Activated CD4-positive, alpha-beta T cell treated with anti-CD3 and anti-CD28 coated beads, Interleukin-2, Interleukin-6, amounts not matched to agents 100 ng/mL and 50 ng/mL, durations not matched to agents 16 hours and 8 hours (primary cell): Measurements from ENCODE around the gene LYST.

ENCODE experiments used
- DNase-seq: peaks from one replicate; pipeline ENCODE4 v3.0.0-alpha.2; 2020

Gene LYST

DNA sequence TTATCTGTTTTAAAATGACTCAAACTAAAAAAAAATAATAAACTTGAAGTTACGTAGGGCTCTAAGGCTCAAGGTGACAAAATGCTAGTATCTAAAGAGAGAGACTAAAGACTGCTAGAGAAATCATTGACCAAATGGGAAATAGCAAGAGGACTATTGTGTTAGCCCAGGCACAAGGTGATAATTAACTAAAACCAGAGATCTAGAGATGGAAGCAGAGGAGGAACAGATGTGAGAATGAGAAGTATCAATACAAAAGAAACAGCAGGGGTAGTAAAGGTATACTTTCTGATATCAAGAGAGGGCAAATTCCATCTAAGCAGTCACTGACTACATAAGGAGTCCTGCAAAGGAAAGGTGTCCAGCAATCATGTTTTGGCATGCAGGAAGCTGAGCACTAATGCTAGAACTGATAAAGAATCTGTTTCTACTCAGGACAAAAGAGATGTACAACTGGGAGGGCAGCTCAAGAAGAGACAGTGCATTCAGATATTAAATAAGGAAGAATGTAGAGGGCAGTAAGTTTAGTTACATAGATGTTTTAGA, 116.9 kb downstream of the LYST start:
- no peak for DNase-seq

DNA sequence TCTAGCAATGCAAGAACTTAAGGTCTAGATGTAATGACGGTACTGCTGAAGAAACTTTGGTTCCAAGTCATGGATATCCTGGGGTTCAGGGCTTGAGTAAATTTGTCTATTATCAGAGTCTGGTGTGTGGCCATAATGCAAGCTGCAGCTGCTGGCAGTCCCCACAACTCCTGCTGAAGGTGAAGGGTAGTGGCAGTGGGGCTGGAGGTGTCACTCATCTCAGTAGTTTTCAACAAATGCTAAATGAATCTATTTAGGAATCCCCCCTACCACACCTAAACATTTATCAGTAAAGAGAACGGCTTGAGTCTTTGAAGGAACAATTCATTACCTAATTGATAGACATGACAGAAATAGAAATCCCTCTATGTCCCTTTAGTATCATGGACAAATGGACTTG, 118.0 kb downstream of the LYST start:
- no peak for DNase-seq

DNA sequence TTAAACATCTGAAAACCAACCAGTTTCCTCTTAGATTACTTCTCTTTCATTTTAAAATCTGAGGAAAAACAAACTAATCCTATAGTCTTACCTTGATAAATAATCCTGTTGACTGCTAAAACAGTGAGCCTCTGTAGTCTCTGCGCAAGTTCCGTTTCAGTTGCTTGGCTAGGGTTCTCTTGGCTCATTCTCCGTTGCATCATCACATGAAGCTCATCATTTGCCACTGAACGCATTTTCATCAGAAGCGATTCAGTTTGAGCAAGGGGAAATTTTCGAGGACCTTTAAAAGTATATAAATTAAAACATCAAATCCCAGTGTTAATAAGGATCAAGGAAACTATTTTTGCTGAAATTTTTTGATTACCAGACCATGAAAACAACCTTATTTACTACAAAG, 120.5 kb downstream of the LYST start:
- no peak for DNase-seq

DNA sequence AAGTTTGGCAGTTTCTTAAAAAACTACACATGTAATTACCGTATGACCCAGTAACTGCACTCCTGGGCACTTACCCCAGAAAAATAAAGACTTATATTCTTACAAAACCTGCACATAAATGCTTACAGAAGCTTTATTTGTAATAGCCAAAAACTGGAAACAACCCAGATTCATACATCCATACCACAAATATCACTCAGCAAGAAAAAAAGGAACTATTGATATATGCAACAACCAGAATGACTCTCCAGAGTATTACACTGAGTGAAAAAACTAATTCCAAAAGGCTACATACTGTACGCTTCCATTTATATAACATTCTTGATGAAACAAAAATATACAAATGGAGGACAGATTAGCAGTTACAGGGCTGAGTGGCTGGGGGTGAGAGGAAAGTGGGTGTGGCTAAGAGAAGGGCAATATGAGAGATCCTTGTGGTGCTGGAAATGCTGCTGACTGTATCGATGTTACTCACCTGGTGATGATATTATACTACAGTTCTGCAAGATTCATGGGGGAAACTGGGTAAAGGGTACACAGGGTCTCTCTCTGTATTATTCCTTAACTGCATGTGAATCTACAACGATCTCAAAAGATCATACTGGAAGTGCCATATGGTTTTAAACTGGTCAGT, 121.1 kb downstream of the LYST start:
- DNase-seq = no peak

DNA sequence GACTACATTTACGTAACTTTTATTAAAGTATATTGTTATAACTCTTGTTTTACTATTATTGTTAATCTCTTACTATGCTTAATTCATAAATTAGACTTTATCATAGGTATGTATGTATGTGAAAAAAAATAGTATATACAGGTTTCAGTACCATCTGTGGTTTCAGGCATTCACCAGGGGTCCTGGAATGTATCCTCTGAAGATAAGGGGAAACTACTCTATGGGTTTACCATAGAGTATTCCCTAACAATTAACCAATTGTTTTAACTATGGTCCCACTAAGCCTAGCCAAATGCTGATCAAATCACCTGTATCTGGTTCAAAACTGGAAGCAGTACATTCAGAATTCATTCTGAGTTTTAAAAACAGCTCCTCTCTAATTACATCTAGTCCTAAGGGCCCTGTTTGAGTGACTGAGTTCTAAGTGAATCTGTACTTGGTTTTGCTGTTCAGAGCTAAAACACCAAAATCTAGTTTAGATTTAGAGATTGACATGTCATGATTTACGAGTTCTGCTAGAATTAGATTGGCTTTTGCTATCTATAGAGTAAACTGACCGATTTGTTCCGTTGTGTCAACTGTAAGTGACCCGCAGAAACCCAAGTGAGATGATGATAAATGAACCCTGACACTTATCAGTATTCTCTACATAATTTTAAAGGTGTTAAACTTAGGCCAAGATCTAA, 123.6 kb downstream of the LYST start:
- no peak for DNase-seq

DNA sequence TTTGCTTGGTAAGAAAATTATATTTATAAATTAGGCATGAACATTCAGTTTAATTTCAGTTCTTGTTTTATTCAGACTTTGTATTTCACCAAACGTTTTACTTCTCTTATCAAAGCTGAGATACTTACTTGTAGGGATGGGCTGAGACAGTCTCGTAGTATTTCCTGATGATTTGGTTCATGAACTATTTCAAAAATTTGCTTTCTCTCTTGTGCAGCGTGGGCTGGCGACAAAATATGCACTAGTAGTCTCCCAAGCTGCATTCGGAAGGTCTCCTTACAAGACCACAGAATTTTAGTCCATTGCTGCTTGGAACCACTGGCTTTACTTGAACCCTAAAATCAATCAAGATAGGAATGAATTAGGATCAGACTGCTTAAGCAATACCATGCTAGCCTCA, 125.4 kb downstream of the LYST start:
- DNase-seq = no peak

DNA sequence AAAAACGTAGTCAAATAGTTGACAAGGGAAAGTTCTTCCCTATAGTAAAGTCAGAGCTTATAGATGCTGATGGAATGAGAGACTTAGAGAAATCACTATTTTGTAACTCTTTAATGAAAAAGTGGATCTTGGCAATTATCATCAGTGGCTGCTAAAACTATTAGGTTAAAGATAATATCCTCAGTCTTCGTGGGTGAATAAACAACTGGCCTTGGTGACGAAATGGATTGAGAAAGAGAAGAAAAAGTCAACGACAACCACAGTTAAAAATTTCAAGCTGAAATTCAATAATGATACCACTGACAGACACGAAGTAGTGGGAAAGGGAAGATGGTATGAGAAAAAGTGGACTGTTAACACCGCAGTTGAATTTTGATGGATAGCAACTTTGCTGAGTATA, 127.1 kb downstream of the LYST start:
- DNase-seq = no peak

DNA sequence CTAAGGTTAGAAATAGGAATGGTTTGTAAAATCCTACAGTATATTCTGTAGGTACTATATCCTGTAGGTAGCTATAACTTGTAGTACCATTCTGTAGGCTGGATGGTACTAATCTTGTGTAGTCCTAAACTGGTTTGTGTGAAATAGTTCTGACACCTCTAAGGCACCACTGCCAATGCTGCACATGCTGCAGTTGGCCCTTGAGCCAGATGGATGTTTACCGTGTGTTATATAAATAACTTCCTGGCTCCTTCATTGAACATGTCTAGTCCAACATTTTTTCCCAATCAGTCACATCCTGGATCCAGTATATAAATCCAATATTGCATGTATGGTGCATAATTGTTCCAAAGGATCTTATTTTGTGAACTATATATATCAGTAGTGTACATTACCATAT, 127.6 kb downstream of the LYST start:
- no peak for DNase-seq

DNA sequence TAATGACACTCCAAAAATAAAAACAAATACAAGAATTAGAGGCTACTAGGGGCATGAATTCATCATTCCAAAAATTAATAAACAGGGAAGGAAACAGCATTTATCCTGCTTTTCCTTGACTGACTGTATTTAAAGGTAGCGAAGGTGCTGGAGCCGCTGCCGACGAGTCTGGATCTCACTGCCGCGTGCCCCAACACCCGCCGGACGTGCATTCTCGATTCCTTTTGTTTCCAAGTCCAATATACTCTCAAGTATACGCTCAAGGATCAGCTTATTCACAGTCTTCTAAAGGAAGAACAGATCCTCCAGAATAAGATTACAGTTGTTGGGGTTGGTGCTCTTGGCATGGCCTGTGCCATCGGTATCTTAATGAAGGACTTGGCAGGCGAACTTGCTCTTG, 129.0 kb downstream of the LYST start:
- no peak for DNase-seq

DNA sequence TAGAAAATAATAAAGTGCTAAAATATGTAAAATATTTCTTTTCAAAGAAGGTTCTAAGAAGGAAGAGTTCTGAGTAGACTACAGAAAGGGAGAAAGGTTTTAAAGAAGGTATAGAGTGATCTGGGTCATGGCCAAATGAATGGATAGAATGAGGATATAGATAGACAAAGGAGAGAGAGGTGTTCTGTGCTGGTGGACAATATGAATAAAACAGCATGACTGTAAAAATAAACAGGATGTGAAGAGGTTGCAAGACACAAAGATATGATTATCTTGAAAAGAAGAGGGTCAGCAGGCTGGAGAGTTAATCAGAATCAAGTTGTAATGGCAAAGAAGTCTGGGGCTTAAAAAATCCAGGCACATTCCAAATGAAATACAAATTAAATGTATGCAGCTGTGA, 130.4 kb downstream of the LYST start:
- no peak for DNase-seq

DNA sequence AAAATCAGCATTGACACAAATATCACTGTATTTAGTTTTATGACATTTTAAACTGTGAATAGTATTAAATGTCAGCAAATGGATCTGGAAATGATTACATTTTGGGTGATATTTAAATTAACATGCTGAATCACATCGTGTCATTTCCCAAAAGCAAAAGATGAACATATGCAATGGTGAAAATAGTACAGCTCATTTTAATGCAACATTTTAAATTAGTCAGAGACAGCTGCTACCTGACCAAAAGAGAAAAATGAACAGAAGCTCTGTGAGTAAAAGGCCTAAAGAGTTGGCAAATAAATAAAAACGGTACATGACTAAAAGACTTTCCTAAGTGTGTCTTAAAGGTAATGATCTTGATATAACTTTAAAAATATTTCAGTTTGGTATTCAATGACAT, 131.1 kb downstream of the LYST start:
- no peak for DNase-seq

DNA sequence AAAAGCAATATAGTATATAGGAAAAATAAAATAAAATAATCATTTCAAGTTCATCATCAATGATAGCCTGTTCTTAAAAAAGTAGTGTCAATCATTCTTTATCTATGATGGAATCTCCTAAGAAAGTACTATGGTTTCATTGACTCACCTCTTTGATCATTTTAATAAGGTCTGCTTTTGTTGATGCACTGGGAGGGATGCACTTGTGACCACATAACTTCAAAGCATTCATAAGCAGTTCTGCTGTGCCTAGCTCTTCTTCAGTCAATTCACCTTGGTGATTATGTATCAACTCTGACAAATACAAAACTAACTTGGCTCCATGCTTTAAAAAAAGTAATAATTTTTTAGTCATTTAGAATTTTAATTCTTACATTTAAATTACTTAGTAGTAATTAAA, 132.4 kb downstream of the LYST start:
- no peak for DNase-seq

DNA sequence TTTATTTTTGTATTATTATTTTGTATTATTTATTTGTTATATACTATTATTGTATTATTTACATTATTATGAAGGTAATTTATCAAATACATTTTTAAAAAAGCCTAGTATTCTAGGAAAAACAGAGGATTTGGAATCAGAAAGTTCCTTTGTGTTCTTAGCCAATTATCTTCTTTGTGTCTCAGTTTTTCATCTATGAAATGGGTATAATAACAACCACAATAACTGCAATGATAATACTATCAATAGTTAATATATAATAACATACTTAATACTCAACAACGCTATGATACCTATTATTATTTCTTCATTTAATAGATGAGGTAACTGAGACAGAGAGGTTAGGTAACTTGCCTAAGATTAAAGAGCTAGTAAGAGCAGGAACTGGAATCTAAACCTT, 136.7 kb downstream of the LYST start:
- DNase-seq = no peak

DNA sequence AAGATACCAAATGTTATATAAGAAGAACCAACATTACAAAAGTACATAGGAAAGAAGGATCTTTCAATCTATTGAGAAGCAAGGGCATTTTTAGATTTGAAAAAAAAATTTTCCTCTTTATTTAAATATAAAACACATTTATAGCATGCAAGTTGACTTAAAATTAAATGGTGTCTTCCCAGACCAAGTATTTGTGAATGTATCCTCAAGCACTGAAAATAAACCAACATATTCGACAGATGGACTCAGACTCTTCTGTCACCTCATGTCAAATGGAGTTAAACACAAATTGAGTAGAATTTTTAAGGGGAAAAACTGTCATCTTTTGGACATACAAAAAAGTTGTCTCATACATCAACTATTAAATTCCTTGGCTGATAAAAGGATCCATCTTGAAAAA, 140.1 kb downstream of the LYST start:
- DNase-seq = no peak

DNA sequence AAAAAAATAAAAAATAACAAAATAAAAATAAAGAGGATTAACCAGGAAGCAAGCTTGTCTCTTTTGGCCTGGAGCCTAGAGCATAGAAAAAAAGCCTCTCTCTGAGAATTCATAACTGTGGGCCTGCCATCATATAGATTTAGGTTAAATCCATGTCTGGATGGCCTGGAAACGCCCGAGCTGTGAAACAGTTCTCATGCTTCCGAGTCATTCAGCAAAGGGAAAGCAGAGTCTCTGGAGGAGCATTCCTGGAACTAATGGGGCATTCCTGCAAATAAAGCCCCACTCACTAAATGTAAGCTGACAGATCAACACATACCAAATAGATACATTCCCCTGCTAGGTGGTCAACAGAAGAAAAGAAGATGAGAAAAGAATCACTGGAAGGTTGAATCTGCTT, 141.3 kb downstream of the LYST start:
- DNase-seq = no peak

DNA sequence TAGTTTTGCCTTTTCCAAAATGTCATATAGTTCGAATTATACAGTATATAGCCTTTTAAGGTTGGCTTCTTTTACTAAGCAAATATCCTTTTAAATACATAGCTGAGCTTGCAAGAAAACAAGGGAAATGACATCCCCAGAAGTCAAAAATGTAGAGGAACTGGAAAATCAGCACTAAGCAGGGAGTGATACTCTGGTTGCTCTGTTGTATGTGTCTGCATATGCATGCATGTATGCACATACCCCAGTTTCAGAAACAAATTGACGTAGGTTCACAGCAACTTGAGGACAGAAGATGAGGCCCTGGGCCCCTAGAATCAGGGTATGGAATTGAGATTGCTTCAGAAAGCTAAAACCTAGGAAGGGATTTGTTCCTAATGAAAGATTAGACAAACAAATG, 142.0 kb downstream of the LYST start:
- no peak for DNase-seq

DNA sequence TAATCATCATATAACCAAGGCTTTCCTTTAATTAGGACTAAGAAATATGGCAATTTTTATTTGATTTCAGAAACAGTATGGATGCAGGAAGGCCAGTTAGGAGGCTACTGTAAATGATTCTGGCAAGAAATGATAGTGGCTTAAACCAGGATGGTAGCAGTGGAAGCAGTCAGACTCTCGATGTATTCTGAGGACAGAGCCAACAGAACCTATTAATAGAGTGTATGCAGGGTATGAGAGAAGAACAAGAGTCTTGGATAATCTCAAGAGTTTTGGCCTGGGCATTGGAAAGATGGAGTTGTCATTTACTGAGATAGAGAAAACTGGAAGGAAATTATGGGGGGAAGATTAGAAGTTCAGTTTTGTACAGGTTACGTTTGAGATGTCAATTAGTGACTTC, 143.8 kb downstream of the LYST start:
- DNase-seq = no peak

DNA sequence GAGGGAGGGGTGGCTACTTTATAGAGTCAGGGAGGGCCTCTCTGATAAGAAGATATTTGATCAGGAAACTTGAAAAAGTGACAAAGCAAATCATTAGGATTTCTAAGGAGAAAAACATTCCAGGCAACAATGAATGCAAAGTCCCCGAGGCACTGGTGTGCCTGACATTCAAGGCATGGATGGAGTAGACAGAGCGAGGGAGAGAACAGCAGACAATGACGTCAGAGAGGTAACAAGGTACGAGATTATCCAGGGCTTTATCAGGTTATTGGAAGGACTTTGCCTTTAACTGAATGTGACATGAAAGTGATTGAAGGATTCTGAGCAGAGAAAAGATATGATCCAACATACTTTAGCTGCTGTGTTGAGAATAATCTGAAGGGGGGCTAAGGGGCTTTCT, 144.7 kb downstream of the LYST start:
- DNase-seq = no peak

DNA sequence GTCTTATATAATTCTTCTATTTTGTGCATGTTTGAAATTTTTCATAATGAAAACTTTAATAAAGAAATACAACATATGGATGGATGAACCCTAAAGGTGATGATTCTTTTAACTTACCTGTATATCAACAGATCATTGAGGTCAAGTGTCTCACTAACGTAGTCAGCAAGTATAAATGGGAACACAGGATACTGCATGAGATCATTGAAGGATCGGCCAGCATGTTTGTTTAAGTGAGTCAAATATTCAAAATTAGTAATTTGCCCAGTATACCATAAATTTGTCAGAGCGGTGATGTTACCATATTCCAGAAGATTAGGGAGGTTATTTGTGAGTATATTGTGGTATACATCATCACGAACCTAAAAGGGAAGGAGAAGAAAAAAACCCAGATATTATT, 146.2 kb downstream of the LYST start:
- DNase-seq = no peak

DNA sequence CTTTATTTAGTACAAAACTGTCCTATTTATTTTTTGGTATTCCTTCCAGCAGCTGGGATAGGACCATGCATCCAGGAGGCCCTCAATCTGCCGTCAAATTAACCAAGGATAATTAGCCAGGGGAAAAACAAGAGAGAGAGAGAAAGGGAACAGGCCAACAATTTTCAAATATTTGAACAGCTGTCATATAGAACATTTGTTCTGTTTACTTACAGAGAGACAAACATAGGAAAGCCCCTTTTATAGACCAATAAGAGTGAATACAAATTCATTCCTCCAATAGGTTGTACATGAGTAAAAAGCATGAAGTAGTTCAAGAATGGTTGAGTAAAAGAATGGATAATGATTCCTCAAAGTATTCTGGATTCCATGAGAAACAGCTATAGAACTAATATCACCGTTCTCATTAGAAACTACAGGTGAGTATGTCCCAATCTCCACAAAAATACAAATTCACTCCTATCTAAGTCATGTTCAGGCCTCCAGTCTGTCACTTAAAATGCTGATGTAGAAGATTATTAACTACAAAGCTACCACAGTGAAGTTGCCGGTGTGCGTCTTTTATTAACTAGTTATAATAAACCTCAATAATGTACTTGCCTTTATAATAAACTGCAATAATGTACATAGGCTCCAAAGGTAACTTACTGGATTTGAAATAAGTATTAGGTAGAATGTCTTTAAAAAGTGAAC, 152.4 kb downstream of the LYST start:
- no peak for DNase-seq

DNA sequence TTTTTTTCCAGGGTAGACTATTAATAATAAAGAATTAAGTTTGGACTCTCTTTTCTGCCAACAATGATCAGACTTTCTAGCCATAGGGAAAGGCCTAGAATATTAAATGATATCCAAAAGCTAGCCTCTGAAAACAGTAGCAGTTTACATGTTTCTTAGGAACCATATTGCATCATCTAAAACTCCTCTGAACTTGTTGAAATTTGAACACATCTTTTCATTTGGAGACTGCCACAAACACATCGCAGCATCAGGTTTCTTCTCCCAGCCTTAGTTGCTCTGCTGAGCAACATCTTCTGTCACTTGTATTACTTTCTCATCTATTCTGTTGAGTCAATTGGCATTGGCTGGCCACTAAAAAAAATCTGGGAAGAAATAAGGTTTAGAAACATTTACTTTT, 153.9 kb downstream of the LYST start:
- DNase-seq = no peak

DNA sequence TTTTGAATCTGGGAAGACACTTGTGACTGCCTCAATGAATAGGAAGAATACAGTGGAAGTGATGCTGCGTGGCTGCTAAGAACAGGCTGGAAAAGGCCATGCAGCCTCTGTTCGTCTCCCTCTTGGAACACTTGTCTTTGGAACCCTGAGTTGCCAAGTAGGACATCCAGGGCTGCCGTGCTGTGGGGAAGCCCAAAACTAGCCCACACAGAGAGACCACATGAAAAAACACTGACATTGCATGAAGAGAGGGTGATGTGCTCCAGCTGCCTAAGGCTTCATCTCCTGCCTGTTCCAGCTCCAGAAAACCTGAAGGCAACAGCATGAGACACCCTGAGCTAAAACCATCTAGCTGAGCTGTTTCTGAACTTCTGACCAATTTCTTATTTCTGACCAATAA, 156.0 kb downstream of the LYST start:
- no peak for DNase-seq

DNA sequence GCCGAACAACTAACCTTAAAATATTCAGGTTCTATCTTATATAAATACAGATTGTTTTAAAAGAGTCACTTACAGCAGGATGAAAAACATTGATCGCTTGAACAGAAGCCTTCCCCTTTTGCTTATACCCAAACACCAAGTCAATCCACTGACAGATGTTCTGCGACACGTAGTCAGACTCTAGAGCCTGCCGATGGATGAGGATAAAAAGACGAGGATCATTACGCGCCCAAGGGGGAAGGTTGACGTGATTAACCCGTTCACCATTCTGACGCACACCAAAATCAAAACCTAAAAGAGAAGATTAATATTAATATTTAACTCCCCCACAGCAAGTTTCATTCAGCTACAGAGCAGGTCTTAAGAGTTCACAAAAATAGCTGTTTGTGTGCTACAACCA, 157.7 kb downstream of the LYST start:
- DNase-seq = no peak

DNA sequence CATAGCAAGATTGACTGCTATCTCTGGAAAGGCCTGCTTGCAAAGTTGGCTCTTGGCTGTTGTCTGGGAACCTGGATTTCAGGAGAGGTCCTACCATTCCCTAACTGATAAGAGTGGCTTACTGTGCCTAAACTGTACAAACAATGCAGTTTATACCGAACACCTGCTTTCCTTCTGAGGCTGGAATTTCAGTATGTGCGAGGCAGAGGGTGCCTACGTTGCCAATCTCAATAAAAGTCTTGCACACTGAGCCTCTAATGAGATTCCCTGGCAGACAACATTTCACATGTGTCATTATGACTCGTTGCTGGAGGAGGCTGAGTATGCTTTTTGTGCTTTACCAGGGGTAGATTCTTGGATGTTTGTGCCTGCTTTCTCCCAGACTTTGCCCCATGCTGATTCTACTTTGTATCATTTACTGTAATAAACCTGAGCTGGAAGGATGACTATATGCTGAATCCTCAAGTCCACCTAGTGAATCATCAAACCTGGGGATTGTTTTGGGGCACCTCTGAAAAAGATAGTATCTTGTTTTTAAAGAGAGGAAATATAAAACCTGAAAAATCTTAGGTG, 158.2 kb downstream of the LYST start:
- DNase-seq = no peak
